A549 treated with CpdA at 1 μM for 4 hours (cell line): ENCODE data around the gene HACD1. TPM values are rescaled to one million over a fixed set of nuclear protein-coding genes. Genes with fewer than 3 reads are reported as not detected.

ENCODE experiments used
- total RNA-seq: library from RNA; stranded (reverse); fragments of 200-300 nt; extraction: Qiagen RNA extraction; gene quantifications from 5 replicates; pipeline ENCODE4 v1.2.3, GENCODE V29; 2022; ENCODE audit warnings: low read depth

The HACD1 gene
- 36.3 to 63.0 TPM (median 57.3 TPM) in 5 replicates for total RNA-seq

GRCh38 chr10:17617031-17617911 lies at the start of gene HACD1:
Gene HACD1, minus strand, starts transcription at chr10:17617374. Its CDS starts 35 bp downstream, at chr10:17617339.

GRCh38 chr10:17643755-17644484 lies 26.7 kb upstream of the HACD1 start, which contains the start of gene STAM:
Gene STAM, plus strand, starts transcription at chr10:17644151. Its CDS starts 189 bp downstream, at chr10:17644340.

Other genes with a start within 250 kb of the HACD1 start
- gene ST8SIA6, start 162.8 kb downstream of the HACD1 start, total RNA-seq: 0.07 to 0.13 TPM in 2 of 5 replicates, not detected in the others
- 24.6 to 30.8 TPM (median 26.5 TPM) in 5 replicates for gene STAM, start 26.8 kb upstream of the HACD1 start, total RNA-seq
- 0.05 to 0.12 TPM (median 0.07 TPM) in 5 replicates for gene TMEM236, start 134.8 kb upstream of the HACD1 start, total RNA-seq
- gene MRC1, start 192.0 kb upstream of the HACD1 start, total RNA-seq: 0.02 to 0.03 TPM (median 0.02 TPM) in 4 of 5 replicates, not detected in the other